ENCODE data around the gene FAM163B.
"Not testable (repeated sequence)": the region's sequence is repeated elsewhere in the genome, so short reads cannot be mapped to it uniquely, and the experiment has no call there.

The FAM163B gene

GRCh38 chr9:133566382-133566781 lies 42.8 kb downstream of the FAM163B start:
- no peak for DNase-seq

DNA sequence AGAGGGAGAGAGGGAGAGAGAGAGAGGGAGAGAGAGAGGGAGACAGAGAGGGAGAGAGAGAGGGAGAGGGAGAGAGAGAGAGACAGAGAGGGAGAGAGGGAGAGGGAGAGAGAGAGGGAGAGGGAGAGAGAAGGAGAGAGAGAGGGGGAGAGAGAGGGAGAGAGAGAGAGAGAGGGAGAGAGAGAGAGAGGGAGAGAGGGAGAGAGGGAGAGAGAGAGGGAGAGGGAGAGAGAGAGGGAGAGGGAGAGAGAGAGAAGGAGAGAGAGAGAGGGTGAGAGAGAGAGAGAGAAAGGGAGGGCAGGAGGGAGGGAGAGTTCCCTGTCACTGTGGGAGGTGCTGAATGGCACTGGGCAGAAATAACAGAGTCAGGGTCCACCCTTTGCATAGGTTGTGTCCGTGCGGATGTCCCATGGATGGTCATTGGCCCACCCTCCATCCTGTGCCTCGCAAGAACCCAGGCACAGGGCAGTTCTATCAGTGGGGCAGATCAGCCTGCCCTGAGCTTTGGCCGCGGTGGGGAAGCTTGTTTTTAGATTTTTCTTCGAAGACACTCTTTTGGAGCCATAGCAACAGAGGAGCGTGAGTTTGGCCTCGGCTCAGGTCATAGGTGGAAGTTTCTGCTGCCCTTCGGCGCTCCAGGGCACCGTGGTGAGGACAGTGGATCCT lies 44.6 kb downstream of the FAM163B start:
- no peak for DNase-seq

DNA sequence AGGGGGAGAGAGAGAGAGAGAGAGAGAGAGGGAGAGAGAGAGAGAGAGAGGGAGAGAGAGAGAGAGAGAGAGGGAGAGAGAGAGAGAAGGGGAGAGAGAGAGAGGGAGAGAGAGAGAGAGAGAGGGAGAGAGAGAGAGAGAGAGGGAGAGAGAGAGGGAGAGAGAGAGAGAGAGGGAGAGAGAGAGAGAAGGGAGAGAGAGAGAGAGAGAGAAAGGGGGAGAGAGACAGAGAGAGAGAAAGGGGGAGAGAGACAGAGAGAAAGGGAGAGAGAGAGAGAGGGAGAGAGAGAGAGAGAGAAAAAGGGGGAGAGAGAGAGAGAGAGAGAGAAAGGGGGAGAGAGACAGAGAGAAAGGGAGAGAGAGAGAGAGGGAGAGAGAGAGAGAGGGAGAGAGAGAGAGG lies 45.4 kb downstream of the FAM163B start:
- DNase-seq, result not testable (repeated sequence)

DNA sequence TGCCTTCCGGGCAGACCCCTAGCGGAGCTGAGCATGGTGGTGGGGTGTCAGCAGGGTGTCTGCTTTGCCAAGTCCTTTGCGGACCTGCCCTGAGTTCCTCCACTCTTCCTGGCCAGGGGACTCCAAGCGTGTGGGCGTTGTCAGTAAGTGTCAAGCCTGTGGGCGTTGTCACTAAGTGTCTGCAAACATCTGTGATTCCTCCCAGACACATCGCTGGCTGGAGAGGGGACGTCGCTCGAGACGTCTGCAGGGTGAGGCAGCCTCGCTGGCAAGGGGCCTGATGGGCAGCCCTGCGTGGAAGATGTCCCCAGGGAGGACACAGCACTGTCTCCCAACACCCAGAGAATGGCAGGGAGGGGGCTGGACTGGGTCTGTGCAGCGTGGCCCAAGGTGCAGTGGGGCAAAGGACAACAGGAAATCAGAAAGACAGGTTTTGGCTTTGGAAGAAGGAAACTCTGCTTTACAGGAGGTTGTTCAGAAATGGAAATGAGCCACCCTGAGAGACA lies 45.8 kb downstream of the FAM163B start:
- peak; percentile 9 for DNase-seq

DNA sequence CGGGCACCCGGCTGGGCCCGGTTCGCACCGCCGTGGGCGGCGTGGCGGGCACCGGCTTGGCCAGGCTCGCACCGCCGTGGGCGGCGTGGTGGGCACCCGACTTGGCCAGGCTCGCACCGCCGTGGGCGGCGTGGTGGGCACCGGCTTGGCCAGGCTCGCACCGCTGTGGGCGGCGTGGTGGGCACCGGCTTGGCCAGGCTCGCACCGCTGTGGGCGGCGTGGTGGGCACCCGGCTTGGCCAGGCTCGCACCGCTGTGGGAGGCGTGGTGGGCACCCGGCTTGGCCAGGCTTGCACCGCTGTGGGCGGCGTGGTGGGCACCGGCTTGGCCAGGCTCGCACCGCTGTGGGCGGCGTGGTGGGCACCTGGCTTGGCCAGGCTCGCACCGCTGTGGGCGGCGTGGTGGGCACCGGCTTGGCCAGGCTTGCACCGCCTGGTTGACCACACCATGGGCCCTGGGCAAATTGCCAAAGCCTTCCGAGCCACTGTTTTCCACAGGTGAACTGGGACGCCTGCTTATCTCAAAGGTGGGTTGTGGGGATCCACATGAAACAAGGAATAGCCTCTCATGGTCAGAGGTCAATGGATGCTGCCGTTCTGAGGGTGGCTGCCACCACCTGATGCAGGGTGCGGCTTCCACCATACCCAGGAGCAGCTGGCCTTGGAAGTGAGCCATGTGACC lies 46.4 kb downstream of the FAM163B start:
- DNase-seq, result no peak

DNA sequence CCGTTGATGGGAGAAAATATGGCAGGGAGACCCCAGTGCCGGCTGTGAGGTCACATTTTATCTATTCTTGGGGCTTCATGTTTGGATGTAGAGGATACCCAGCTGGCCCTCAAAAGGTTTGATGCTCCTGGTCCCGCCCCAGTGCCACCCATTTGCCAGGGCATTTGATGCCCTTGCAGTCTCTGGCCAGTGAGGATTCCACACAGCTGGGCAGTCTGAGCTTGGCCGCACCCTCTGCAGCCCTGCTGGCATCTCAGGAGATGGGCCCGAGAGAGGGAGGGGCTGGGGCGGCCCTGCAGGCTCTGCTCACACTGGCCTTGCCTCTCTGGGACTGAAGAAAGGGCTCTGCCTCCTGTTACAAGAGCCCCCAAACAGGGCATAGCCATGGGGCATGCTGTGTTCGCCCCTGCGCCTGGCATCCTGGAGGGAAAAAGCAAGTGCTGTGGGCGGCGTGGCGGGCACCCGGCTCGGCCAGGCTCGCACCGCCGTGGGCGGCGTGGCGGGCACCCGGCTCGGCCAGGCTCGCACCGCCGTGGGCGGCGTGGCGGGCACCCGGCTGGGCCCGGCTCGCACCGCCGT lies 47.1 kb downstream of the FAM163B start:
- no peak for DNase-seq

DNA sequence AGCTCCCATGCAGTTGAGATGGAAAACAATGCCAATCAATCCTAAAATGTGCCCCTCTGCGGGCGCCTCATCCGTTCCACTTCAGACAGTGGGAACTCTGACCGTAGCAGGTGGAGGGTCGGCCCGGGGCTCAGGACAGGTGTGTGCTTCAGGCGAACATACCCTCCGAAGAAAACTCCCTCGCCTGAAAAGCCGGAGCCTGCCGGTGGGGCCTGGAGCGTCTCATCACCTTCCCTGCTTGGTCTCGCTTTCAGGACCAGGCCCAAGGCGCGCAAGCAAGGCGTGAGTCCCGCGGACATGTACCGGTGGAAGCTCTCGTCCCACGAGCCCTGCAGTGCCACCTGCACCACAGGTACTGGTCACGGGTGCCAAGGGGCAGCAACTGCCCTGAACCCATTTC lies 48.2 kb downstream of the FAM163B start:
- DNase-seq, result no peak

GRCh38 chr9:133560311-133560710 lies 48.9 kb downstream of the FAM163B start:
- DNase-seq, result no peak

- DNase-seq, result peak; percentile 90
Measured at GRCh38 chr9:133558191-133559126, 50.7 kb downstream of the FAM163B start.

DNA sequence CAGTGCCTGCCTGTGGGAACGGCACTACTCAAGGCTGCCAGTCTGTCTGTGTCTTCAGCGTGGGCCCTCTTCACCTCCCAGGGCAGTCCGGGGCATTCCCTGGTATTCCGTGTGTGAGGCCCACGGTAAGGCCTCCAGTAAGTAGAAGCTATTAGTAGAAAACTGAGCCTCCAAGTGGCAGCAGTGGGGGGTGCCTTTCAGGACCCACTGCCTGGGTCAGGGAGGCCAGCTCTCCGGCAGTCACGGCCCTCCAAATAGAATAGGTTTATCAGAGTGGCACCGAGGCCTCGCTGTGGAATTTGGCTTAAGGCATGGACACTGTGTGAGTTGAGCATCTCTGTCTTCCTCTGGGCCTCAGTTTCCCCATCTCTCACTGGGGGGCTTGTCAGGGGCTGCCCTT lies 51.6 kb downstream of the FAM163B start:
- no peak for DNase-seq

DNA sequence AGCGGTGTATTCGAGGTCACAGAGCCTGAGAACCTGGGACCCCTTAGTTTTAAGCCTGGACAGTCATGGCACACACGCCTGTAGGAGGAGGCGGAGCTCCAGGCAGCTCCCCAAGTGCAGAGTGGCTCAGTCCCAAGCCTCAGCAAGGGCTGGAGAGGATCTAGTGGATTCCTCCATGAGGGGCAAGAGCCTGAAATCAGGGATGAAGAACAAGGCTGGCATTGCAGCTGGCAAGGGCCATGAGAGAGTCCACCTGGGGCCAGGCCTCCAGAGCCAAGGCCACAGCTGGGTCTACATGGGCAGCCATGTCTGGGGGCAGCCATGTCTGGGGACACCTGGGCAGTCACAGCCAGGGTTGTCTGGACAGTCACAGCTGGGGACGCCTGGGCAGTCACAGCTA lies 52.8 kb downstream of the FAM163B start:
- no peak for DNase-seq

DNA sequence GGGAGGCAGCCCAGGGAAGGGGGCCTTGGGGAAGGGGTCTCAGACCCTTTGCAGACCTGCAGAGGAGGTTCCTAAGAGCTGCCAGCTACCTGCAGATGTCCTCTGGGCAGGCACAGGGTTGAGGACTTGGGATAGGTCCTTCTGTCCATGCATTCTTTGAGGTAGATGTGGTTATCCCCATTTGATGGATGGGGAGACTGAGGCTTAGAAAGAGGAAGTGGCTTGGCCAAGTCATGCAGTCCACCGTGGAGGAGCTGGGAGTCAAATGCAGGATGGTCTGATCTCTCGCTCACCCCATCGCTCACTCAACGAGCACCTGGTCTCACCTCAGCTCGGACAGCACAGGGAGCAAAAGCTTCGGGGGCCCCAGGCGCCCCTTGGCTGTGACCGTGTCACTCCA lies 54.5 kb downstream of the FAM163B start:
- no peak for DNase-seq

GRCh38 chr9:133553973-133554713 lies 55.0 kb downstream of the FAM163B start:
- DNase-seq, result no peak

DNA sequence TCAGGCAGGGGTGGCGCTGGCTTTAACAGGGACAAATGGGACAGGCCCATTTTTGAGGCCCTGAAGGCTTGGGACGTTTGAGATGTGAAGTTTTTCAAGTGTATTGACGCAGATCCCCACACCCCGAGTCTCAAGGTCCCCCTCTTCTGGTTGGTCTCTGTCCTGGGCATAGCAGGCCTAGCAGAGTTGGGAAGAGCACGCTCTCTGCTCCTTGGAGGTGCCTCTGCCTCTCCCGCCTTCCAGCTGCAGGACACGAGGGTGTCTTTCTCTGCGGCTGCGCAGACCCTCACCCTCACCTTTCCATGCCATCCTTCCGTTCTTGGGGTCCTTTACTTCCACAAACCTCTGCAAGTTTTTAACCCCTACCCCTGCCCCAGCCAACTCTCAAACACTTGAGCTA lies 56.1 kb downstream of the FAM163B start:
- no peak for DNase-seq

GRCh38 chr9:133552236-133552635 lies 57.0 kb downstream of the FAM163B start:
- DNase-seq, result no peak

DNA sequence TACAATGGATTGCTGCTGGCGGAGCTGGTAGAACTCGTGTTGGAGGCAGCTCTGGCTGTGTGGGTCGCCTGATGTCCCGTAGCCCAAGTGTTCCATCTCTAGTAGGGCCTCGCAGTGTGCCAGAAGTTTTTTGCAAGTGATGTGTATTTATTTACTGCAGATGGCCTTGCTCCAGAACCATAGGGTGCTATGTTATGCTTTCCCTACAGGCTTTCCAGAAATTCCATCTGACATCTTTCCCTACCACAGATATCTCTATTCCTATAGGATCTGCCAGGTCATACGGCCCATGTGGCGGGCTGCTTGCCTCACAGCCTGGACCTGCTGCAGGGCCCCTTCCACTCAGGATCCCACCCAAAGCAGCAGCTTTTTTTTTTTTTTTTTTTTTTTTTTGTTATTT lies 57.7 kb downstream of the FAM163B start:
- no peak for DNase-seq

GRCh38 chr9:133547116-133547515 lies 62.1 kb downstream of the FAM163B start:
- DNase-seq, result no peak

DNA sequence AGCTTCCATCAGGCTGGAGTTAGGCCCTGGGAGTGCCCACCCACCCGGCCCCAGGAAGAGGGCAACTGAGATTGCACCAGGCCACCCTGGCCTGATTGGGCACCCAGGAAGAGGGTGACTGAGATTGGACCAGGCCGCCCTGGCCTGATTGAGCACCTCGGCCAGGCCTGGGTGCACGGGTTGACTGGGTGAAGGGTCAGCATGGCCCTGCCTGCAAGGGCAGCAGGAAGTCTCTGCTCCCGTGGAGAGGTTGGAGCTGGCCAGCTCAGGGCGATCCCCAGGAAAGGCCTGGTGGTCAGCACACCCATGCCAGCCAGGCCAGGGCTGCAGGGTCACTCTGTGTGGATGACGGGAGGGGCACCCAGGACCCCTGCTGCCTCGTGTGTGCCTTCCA lies 62.9 kb downstream of the FAM163B start:
- no peak for DNase-seq

GRCh38 chr9:133545494-133546286 lies 63.5 kb downstream of the FAM163B start:
- DNase-seq, result no peak

GRCh38 chr9:133543772-133544467 lies 65.3 kb downstream of the FAM163B start:
- DNase-seq, result no peak

- no peak for DNase-seq
Measured at GRCh38 chr9:133542002-133542401, 67.2 kb downstream of the FAM163B start.
